Body of pancreas (tissue), 4 donors: ENCODE results near the gene TMEM184B.

Source experiments
- POLR2A ChIP-seq, 3 donors: fragments of 450-650 bp; IDR thresholded peaks; one replicate each; pipeline ENCODE4 v1.6.1; 2016; ENCODE audit warnings: antibody characterized with exemption in 3 of 3, mild to moderate bottlenecking in 2 of 3
- TF ChIP-seq, protein P1 (sequence below), 7 experiments: fragments of 450-650 bp in 4 of 7; fragments of 200-600 bp in 3 of 7; sonication (generic) in 3 of 7; IDR thresholded peaks; one replicate each; pipeline ENCODE4 v1.5.1; 2016 to 2019; ENCODE audit warnings: antibody characterized with exemption in 7 of 7

DNA sequence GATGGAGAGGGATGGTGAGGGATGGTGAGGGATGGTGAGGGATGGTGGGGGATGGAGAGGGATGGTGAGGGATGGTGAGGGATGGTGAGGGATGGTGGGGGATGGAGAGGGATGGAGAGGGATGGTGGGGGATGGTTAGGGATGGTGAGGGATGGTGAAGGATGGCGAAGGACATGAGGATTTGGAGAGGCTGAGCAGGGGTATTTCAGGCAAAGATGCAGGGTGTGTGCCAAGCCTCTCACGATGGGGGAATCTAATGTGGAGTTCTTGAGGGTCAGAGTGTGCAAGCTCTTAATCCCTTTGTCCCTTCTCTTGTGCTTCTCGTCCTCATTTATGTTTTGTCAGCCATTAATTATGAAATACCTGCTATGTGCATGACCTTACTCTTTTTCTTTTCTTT, 83.7 kb downstream of the TMEM184B start:
- TF ChIP-seq POLR2A (IDR thresholded peaks at IDR 0.05), result no peak
- TF ChIP-seq, protein P1, sequence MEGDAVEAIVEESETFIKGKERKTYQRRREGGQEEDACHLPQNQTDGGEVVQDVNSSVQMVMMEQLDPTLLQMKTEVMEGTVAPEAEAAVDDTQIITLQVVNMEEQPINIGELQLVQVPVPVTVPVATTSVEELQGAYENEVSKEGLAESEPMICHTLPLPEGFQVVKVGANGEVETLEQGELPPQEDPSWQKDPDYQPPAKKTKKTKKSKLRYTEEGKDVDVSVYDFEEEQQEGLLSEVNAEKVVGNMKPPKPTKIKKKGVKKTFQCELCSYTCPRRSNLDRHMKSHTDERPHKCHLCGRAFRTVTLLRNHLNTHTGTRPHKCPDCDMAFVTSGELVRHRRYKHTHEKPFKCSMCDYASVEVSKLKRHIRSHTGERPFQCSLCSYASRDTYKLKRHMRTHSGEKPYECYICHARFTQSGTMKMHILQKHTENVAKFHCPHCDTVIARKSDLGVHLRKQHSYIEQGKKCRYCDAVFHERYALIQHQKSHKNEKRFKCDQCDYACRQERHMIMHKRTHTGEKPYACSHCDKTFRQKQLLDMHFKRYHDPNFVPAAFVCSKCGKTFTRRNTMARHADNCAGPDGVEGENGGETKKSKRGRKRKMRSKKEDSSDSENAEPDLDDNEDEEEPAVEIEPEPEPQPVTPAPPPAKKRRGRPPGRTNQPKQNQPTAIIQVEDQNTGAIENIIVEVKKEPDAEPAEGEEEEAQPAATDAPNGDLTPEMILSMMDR (IDR thresholded peaks at IDR 0.05), result no peak
